ENCODE results near the gene PODXL.
"Not testable (repeated sequence)": the region's sequence is repeated elsewhere in the genome, so short reads cannot be mapped to it uniquely, and the experiment has no call there.

The PODXL gene

DNA sequence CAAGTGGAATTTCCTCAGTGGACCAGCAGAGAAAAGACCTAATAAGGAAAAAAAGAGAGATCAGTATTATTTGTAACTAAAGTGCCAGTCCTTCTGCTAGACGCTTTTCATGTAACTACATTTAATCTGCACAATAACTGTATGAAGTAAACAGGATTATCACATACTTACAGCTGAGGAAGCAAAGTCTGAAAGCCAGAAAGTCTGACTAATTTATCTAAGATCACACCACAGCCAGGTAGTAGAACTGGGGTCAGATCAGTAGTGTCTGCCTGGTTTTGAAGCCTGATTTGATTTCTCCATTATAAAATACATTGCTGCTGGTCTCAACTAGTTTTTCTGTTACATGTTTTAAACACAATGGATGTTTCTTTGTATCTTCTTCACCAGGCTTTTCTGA lies 69.2 kb downstream of the PODXL start:
- no peak for DNase-seq

DNA sequence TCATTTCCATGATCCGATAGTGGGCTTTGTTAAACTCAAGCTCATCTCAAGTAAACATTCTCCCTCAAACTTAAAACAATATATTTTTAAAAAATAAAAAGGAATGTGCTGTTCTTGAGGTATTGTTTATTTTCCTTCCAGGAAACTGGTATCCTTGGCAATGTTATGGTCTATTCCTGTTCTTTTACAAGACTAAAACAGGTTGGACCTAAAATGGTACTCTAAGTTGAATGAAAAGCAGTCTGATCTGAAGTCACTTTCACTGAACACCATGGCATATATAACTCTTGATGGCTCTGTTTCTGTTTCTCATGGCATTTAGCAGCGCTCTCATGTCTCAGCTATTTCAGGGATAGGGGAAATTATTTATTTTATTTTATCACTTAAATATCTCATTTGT lies 70.1 kb downstream of the PODXL start:
- DNase-seq, result no peak

GRCh38 chr7:131483586-131483985 lies 72.8 kb downstream of the PODXL start:
- DNase-seq, result no peak

DNA sequence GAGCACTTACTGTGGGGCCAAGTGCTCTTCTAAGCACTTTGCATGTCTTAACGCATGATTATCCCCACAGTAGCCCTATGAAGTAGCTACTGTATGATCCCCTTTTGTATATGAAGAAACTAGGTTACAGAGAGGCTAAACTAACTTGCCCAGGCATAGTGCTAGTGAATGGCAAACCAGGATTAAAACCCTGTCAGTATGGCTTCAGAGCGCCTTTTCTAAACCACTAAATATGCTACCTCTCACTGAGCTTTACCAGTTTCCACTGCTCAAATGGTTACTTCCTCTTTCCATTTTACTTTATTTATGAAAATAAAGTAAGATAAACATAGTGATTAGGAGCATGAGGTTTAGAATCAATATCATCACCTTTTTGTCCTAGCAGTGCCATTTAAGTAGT lies 73.6 kb downstream of the PODXL start:
- no peak for DNase-seq

- no peak for DNase-seq
Measured at GRCh38 chr7:131480384-131481315, 75.8 kb downstream of the PODXL start.

- DNase-seq, result no peak
Measured at GRCh38 chr7:131476740-131477139, 79.7 kb downstream of the PODXL start.

DNA sequence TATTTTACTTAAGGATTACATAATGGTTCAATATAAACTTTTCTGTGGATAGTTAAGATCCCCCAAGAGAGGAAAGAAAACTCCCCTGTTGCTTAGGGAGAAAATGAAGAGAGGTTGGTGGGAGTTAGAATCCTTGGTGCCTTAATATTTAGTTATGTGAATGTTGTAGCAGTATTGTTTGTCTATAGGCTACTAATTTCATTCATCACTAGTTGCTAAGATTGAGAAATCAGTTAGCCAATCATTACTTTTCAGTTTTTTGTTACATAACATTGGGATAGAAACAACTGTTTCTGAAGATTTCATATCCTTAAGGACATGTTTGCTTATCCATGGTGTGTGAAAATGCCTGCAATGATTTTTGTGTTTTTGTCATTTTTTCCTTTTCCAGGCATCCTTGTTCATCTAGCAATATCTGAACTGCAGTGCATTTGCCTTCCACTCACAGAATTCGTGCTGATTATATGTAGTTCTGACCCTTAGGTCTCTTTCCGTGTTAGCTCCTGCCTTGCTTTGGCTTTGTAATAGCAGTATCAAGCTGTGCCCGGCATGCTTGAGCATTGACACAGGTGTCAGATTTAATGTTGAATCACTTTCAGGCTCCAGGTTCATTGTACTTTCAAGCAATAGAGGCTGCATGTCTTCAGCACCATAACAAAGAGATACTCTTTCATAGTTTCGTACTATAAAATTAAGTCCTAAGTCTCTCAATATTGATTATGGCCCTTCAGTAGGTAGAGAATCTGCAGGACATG lies 85.0 kb downstream of the PODXL start:
- no peak for DNase-seq

GRCh38 chr7:131467788-131468187 lies 88.6 kb downstream of the PODXL start:
- DNase-seq, result no peak

GRCh38 chr7:131466735-131467365 lies 89.6 kb downstream of the PODXL start:
- no peak for DNase-seq

DNA sequence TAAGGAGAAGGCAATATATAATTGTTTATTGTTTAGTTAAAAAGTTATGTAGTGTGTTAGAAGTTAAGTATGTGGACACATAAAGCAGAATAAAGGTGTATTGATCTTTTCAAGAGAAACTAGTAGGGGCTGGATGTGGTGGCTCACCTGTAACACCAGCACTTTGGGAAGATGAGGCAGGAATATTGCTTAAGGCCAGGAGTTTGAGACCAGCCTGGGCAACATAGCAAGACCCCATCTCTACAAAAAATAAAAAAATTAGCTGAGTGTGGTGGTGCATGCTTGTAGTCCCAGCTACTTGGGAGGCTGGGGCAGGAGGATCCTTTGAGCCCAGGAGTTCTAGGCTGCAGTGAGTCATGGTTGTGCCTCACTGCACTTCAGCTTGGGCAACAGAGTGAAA lies 93.7 kb downstream of the PODXL start:
- not testable (repeated sequence) for DNase-seq

- DNase-seq, result no peak
Measured at GRCh38 chr7:131462059-131462458, 94.4 kb downstream of the PODXL start.

GRCh38 chr7:131459256-131459655 lies 97.2 kb downstream of the PODXL start:
- no peak for DNase-seq

DNA sequence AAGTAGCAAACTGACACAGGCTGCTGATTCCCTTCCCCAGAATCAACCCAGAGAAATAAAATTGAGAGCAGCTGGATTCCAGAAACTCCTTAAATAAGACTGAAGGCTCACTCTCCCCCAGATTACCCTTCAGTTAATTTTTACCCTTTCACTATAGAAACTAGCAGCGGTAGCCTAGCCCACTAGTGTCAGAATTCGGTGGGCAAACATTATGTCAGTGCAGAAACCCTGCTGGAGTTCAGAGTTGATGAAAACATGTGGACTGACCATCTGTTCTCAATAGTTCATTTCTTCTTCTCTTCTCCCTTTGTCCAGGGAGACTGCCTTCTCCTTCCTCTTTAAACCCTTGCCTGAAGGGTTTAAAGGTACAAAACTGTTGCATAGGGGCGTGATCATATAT lies 100.1 kb downstream of the PODXL start:
- no peak for DNase-seq

DNA sequence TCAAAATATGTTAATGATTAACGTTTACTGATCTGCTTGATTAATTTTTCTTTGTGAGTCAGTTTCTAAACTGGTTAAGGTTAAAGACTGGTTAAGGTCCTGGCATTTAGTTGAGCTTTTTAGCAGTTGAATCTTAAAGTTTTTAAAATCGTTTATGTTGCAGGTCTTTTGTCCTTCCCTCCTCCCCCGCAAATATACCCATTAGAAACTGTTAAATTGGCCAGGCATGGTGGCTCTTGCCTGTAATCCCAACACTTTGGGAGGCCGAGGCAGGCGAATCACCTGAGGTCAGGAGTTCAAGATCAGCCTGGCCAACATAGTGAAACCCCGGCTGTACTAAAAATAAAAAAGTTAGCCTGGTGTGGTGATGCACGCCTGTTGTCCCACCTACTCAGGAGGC lies 100.9 kb downstream of the PODXL start:
- DNase-seq, result no peak

DNA sequence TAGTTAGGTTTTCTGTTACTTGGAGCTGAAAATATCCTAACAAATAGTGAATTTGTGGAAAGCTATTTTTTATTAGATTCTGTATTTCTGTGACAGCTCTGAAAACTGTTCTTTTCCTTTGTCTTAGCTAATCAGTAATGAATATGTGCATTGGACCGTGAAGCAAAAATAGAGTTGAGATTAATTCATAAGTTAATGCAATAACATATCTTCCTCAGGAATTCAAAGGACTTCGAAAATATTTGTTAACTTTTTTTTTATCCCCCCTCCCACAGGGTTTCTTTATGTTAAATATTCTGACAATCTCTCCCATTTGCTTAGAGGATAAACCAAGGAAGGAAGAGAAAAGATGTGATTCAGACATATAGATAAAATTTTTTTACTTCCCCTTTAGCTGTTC lies 101.4 kb downstream of the PODXL start:
- no peak for DNase-seq

DNA sequence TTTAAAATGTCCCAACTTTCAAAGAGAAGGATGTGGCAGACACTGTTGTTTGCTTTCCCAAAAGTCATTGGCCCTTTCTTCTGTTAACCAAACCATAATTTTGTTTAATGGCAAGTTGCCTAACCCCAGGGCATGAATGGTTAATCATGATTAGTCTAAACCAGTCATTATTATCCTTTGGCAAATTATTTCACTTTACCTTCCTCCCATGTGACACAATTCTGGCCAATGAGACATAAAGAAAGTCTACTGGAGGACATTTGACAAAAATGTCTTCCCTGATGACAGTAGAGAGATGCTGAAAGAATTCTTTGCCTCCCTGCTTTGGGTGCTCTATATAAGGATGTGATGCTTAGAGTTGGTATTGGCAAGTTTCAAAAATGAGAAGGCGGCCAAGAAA lies 101.9 kb downstream of the PODXL start:
- no peak for DNase-seq
